WTC11 (cell line): Measurements from ENCODE around the gene EFEMP2. TPM values are rescaled to one million over a fixed set of nuclear protein-coding genes. Genes with fewer than 3 reads are reported as not detected.

ENCODE experiments used
- ATAC-seq: fragments of 200-7000 bp; cut with Tn5 transposase; 2 replicates; pipeline ENCODE4 v1.10.0; 2021; ENCODE audit warnings: mild to moderate bottlenecking, moderate library complexity
- CTCF ChIA-PET: fragments of 300-600 bp; sonication (Branson Sonifier 250); formaldehyde crosslinking; loops from one replicate; lab custom pipeline; 2021; ENCODE audit warnings: antibody characterized with exemption; lab: Charles Lee
- POLR2A ChIA-PET: fragments of 350-600 bp; sonication (Branson Sonifier 250); formaldehyde crosslinking; loops from one replicate; lab custom pipeline; 2021; ENCODE audit warnings: antibody characterized with exemption; lab: Charles Lee
- DNase-seq: peaks from one replicate; pipeline ENCODE4 v3.0.0; 2021; ENCODE audit warnings: low spot score
- H3K27ac Mint-ChIP-seq: 2 replicates; pipeline ENCODE4 v1.8.0; 2021; ENCODE audit warnings: mixed read lengths
- H3K27me3 Mint-ChIP-seq: 2 replicates; pipeline ENCODE4 v1.8.0; 2021; ENCODE audit warnings: low read depth, mild to moderate bottlenecking, moderate library complexity, mixed read lengths
- H3K36me3 Mint-ChIP-seq: 2 replicates; pipeline ENCODE4 v1.8.0; 2021; ENCODE audit warnings: mixed read lengths
- H3K4me1 Mint-ChIP-seq: 2 replicates; pipeline ENCODE4 v1.8.0; 2022; ENCODE audit warnings: mixed read lengths
- H3K4me3 Mint-ChIP-seq: 2 replicates; pipeline ENCODE4 v1.8.0; 2021; ENCODE audit warnings: mild to moderate bottlenecking, moderate library complexity, mixed read lengths
- H3K9me3 Mint-ChIP-seq: 2 replicates; pipeline ENCODE4 v1.8.0; 2021; ENCODE audit warnings: mixed read lengths
- AR ChIP-seq: fragments of 250-450 bp; sonication (Bioruptor Pico); IDR thresholded peaks from 2 replicates; pipeline ENCODE4 v1.9.0; 2021; ENCODE audit warnings: mild to moderate bottlenecking
- CDX4 ChIP-seq: fragments of 250-450 bp; sonication (Bioruptor Pico); IDR thresholded peaks from 2 replicates; pipeline ENCODE4 v1.9.0; 2021; ENCODE audit warnings: moderate library complexity, mild to moderate bottlenecking, inconsistent platforms, borderline replicate concordance
- E2F1 ChIP-seq: sonication (generic); formaldehyde crosslinking; IDR thresholded peaks from 2 replicates; pipeline ENCODE4 v1.8.0; 2022; ENCODE audit warnings: mild to moderate bottlenecking, missing genetic modification reagents
- ERG ChIP-seq: fragments of 250-450 bp; sonication (Bioruptor Pico); IDR thresholded peaks from 2 replicates; pipeline ENCODE4 v1.8.0; 2021; ENCODE audit warnings: mild to moderate bottlenecking
- ESRRA ChIP-seq: sonication (generic); formaldehyde crosslinking; IDR thresholded peaks from 2 replicates; pipeline ENCODE4 v1.8.1; 2022; ENCODE audit warnings: mild to moderate bottlenecking, missing genetic modification reagents, borderline replicate concordance
- FOXP4 ChIP-seq: sonication (generic); formaldehyde crosslinking; IDR thresholded peaks from 2 replicates; pipeline ENCODE4 v1.8.0; 2022; ENCODE audit warnings: mild to moderate bottlenecking, missing genetic modification reagents
- IRF1 ChIP-seq: sonication (generic); formaldehyde crosslinking; IDR thresholded peaks from 2 replicates; pipeline ENCODE4 v1.8.0; 2023; ENCODE audit warnings: missing genetic modification reagents
- MLX ChIP-seq: sonication (generic); formaldehyde crosslinking; IDR thresholded peaks from 2 replicates; pipeline ENCODE4 v1.8.1; 2023; ENCODE audit warnings: mild to moderate bottlenecking, missing genetic modification reagents, moderate library complexity
- NFATC4 ChIP-seq: fragments of 250-450 bp; sonication (Bioruptor Pico); IDR thresholded peaks from 2 replicates; pipeline ENCODE4 v1.9.0; 2021; ENCODE audit warnings: mild to moderate bottlenecking
- NFYB ChIP-seq: sonication (generic); formaldehyde crosslinking; conservative IDR thresholded peaks from 2 replicates; pipeline ENCODE4 v1.8.0; 2022; ENCODE audit warnings: low read depth, missing genetic modification reagents
- RORB ChIP-seq: fragments of 250-450 bp; sonication (Bioruptor Pico); IDR thresholded peaks from 2 replicates; pipeline ENCODE4 v1.9.0; 2021; ENCODE audit warnings: mild to moderate bottlenecking
- SOX15 ChIP-seq: fragments of 250-450 bp; sonication (Bioruptor Pico); IDR thresholded peaks from 2 replicates; pipeline ENCODE4 v1.9.0; 2021; ENCODE audit warnings: mild to moderate bottlenecking
- SP1 ChIP-seq: sonication (generic); formaldehyde crosslinking; conservative IDR thresholded peaks from 2 replicates; pipeline ENCODE4 v1.8.1; 2022; ENCODE audit warnings: missing genetic modification reagents
- ZBTB21 ChIP-seq: sonication (generic); formaldehyde crosslinking; IDR thresholded peaks from 2 replicates; pipeline ENCODE4 v1.8.1; 2023; ENCODE audit warnings: mild to moderate bottlenecking, missing genetic modification reagents, borderline replicate concordance
- ZMAT4 ChIP-seq: fragments of 250-450 bp; sonication (Bioruptor Pico); IDR thresholded peaks from 2 replicates; pipeline ENCODE4 v1.9.0; 2021; ENCODE audit warnings: mild to moderate bottlenecking
- ZNF416 ChIP-seq: fragments of 250-450 bp; sonication (Bioruptor Pico); IDR thresholded peaks from 2 replicates; pipeline ENCODE4 v1.9.0; 2021; ENCODE audit warnings: mild to moderate bottlenecking, inconsistent platforms
- ZNF423 ChIP-seq: fragments of 250-450 bp; sonication (Bioruptor Pico); IDR thresholded peaks from 2 replicates; pipeline ENCODE4 v2.1.2; 2022; ENCODE audit warnings: mild to moderate bottlenecking, moderate library complexity
- ZNF425 ChIP-seq: fragments of 250-450 bp; sonication (Bioruptor Pico); conservative IDR thresholded peaks from 2 replicates; pipeline ENCODE4 v1.9.0; 2021; ENCODE audit warnings: mild to moderate bottlenecking
- ZNF671 ChIP-seq: fragments of 250-450 bp; sonication (Bioruptor Pico); IDR thresholded peaks from 2 replicates; pipeline ENCODE4 v1.8.0; 2021; ENCODE audit warnings: mild to moderate bottlenecking
- ZSCAN18 ChIP-seq: fragments of 250-450 bp; sonication (Bioruptor Pico); IDR thresholded peaks from 2 replicates; pipeline ENCODE4 v2.1.2; 2022; ENCODE audit warnings: mild to moderate bottlenecking, moderate library complexity
- total RNA-seq: library from RNA; stranded (reverse); gene quantifications from 3 replicates; pipeline ENCODE4 v1.2.3, GENCODE V29; 2021

Gene EFEMP2
- total RNA-seq, 1 experiment from 2014 or later, result 14.2 TPM

- peaks cover 5% of the 10 kb centered on the region for H3K4me1 Mint-ChIP-seq
- CTCF ChIA-PET, result interaction anchor here (1.0 to 2.1 kb wide), 5 partner anchors 17 to 48 kb away, joined by 3 to 15 read pairs (median 4); partner anchors contain the start of genes CCDC85B, FIBP and MUS81
- no peaks in the 10 kb centered on the region for H3K36me3 Mint-ChIP-seq
- DNase-seq (no peak), ATAC-seq (no peak)
- peaks cover 50% of the 10 kb centered on the region for H3K27me3 Mint-ChIP-seq
- H3K27ac Mint-ChIP-seq, result no peak overlapping the region
- no peak for TF ChIP-seq RORB
- no peaks in the 10 kb centered on the region for H3K9me3 Mint-ChIP-seq
- no peak overlapping the region for H3K4me3 Mint-ChIP-seq
- POLR2A ChIA-PET, result interaction anchor here (0.6 kb wide), 2 partner anchors 17 to 93 kb away, joined by 3 to 5 read pairs; no protein-coding TSS in a partner anchor
These were observed 35.3 kb upstream of the EFEMP2 start for GRCh38 chr11:65907878-65908277.

GRCh38 chr11:65906602-65907001 is 34.0 kb upstream of the EFEMP2 start:
- no peaks in the 10 kb centered on the region for H3K9me3 Mint-ChIP-seq
- DNase-seq (no peak), ATAC-seq (no peak)
- peaks cover 2% of the 10 kb centered on the region for H3K4me1 Mint-ChIP-seq
- H3K27ac Mint-ChIP-seq, result no peak overlapping the region
- ChIA-PET POLR2A (interaction anchor here (0.7 kb wide), 1 partner anchor 12 kb away, joined by 3 read pairs; no protein-coding TSS in a partner anchor), CTCF (interaction anchor here (0.6 to 1.9 kb wide), 4 partner anchors 15 to 85 kb away, joined by 3 to 11 read pairs (median 5); partner anchors contain the start of genes CCDC85B and FIBP)
- H3K36me3 Mint-ChIP-seq, result no peaks in the 10 kb centered on the region
- H3K27me3 Mint-ChIP-seq, result peaks cover 62% of the 10 kb centered on the region
- H3K4me3 Mint-ChIP-seq, result no peak overlapping the region
- TF ChIP-seq SP1 (CRISPR knock-in tag), result no peak
- no peak for TF ChIP-seq ZSCAN18 (CRISPR knock-in tag)
- no peak for TF ChIP-seq ZNF671
- TF ChIP-seq E2F1 (CRISPR knock-in tag), result no peak
- TF ChIP-seq ZMAT4 (CRISPR knock-in tag), result no peak
- TF ChIP-seq NFYB (CRISPR knock-in tag), result no peak
- TF ChIP-seq ERG (CRISPR knock-in tag), result no peak
- no peak for TF ChIP-seq FOXP4 (CRISPR knock-in tag)
- TF ChIP-seq NFATC4 (CRISPR knock-in tag), result no peak
- TF ChIP-seq ZNF425, result no peak
- TF ChIP-seq ZNF416, result no peak
- TF ChIP-seq MLX (CRISPR knock-in tag), result no peak
- TF ChIP-seq ZNF423 (CRISPR knock-in tag), result no peak
- TF ChIP-seq IRF1 (CRISPR knock-in tag), result no peak
- no peak for TF ChIP-seq SOX15 (CRISPR knock-in tag)
- TF ChIP-seq ZBTB21 (CRISPR knock-in tag), result no peak
- no peak for TF ChIP-seq ESRRA
- no peak for TF ChIP-seq CDX4
- no peak for TF ChIP-seq AR (CRISPR knock-in tag)
